ENCODE results near the gene UNK. TPM values are rescaled to one million over a fixed set of nuclear protein-coding genes. Genes with fewer than 3 reads are reported as not detected.

UNK gene, protein sequence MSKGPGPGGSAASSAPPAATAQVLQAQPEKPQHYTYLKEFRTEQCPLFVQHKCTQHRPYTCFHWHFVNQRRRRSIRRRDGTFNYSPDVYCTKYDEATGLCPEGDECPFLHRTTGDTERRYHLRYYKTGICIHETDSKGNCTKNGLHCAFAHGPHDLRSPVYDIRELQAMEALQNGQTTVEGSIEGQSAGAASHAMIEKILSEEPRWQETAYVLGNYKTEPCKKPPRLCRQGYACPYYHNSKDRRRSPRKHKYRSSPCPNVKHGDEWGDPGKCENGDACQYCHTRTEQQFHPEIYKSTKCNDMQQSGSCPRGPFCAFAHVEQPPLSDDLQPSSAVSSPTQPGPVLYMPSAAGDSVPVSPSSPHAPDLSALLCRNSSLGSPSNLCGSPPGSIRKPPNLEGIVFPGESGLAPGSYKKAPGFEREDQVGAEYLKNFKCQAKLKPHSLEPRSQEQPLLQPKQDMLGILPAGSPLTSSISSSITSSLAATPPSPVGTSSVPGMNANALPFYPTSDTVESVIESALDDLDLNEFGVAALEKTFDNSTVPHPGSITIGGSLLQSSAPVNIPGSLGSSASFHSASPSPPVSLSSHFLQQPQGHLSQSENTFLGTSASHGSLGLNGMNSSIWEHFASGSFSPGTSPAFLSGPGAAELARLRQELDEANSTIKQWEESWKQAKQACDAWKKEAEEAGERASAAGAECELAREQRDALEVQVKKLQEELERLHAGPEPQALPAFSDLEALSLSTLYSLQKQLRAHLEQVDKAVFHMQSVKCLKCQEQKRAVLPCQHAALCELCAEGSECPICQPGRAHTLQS
- 9.2 and 16.2 TPM in 2 replicates for total RNA-seq

GRCh38 chr17:75784473-75785015 is at the start of gene UNK:
Gene UNK (plus strand): TSS chr17:75784806. CDS start chr17:75784881, 75 bp downstream.

GRCh38 chr17:75764711-75765421 is 19.7 kb upstream of the UNK start, which contains the start of gene GALK1:
Gene GALK1 (minus strand): TSS chr17:75765192. CDS start chr17:75765136, 56 bp downstream.

GRCh38 chr17:75843577-75844529 is 59.2 kb downstream of the UNK start, which contains the start of gene UNC13D:
Gene UNC13D (minus strand): TSS chr17:75844404. CDS start chr17:75844337, 67 bp downstream.

GRCh38 chr17:75855310-75856061 is 70.9 kb downstream of the UNK start, which contains the start of gene WBP2:
Gene WBP2 (minus strand): TSS chr17:75855335. CDS start chr17:75855297, 38 bp downstream.

Other genes with a start within 250 kb of the UNK start
- gene MYO15B, start 197.0 kb upstream of the UNK start, total RNA-seq, result 2.4 and 3.6 TPM in 2 replicates
- 0.34 and 0.93 TPM in 2 replicates for gene SMIM5, start 151.4 kb upstream of the UNK start, total RNA-seq
- 17.4 and 27.6 TPM in 2 replicates for gene RECQL5, start 117.7 kb upstream of the UNK start, total RNA-seq
- gene SAP30BP, start 117.5 kb upstream of the UNK start, total RNA-seq, result 52.3 and 65.1 TPM in 2 replicates
- gene ITGB4, start 63.3 kb upstream of the UNK start, total RNA-seq, result 488 and 974 TPM in 2 replicates
- gene GALK1, start 19.6 kb upstream of the UNK start, total RNA-seq, result 9.9 and 16.0 TPM in 2 replicates
- gene UNC13D, start 59.6 kb downstream of the UNK start, total RNA-seq, result 13.7 and 14.8 TPM in 2 replicates
- gene WBP2, start 70.5 kb downstream of the UNK start, total RNA-seq, result 29.7 and 40.7 TPM in 2 replicates
- gene TRIM47, start 93.8 kb downstream of the UNK start, total RNA-seq, result 14.4 and 47.8 TPM in 2 replicates
- gene TRIM65, start 112.1 kb downstream of the UNK start, total RNA-seq, result 18.1 and 25.3 TPM in 2 replicates
- gene MRPL38, start 120.1 kb downstream of the UNK start, total RNA-seq, result 33.5 TPM in 2 replicates
- gene FBF1, start 156.2 kb downstream of the UNK start, total RNA-seq, result 11.3 and 18.5 TPM in 2 replicates
- 37.3 and 72.5 TPM in 2 replicates for gene ACOX1, start 194.4 kb downstream of the UNK start, total RNA-seq
- 12.9 and 20.5 TPM in 2 replicates for gene TEN1, start 194.4 kb downstream of the UNK start, total RNA-seq
- 0.68 and 1.8 TPM in 2 replicates for gene CDK3, start 216.0 kb downstream of the UNK start, total RNA-seq
- 40.3 and 69.8 TPM in 2 replicates for gene EVPL, start 242.5 kb downstream of the UNK start, total RNA-seq

All from nasal cavity respiratory epithelium epithelial cell of viscerocranial mucosa (primary cell).